ENCODE data around the gene NHEJ1.

GRCh38 chr2:219056896-219057708 lies 103.5 kb downstream of the NHEJ1 start:
- TF ChIP-seq POLR2A (IDR thresholded peaks at IDR 0.05) = no peak
- no peak for TF ChIP-seq CTCF (IDR thresholded peaks at IDR 0.05)
